ENCODE data around the gene PABPC1L2A. TPM values are rescaled to one million over a fixed set of nuclear protein-coding genes. Genes with fewer than 3 reads are reported as not detected.

Gene PABPC1L2A
- total and polyA plus RNA-seq, 7 donors: not detected

Other genes with a start within 250 kb of the PABPC1L2A start
- not detected for gene FAM236C, start 166.9 kb downstream of the PABPC1L2A start, total RNA-seq
- gene FAM236C, start 166.9 kb downstream of the PABPC1L2A start, polyA plus RNA-seq: not detected
- not detected for gene FAM236A, start 141.3 kb downstream of the PABPC1L2A start, total RNA-seq
- gene FAM236A, start 141.3 kb downstream of the PABPC1L2A start, polyA plus RNA-seq: not detected
- under 1 TPM in 1 of 4 donors, not detected in 3; 0.55 TPM for gene DMRTC1, start 135.7 kb downstream of the PABPC1L2A start, total RNA-seq
- under 1 TPM in 1 of 3 donors, not detected in 2; 0.48 TPM for gene DMRTC1, start 135.7 kb downstream of the PABPC1L2A start, polyA plus RNA-seq
- gene PABPC1L2B, start 76.6 kb downstream of the PABPC1L2A start, total RNA-seq: not detected
- under 1 TPM in 1 of 3 donors, not detected in 2; 0.03 TPM for gene PABPC1L2B, start 76.6 kb downstream of the PABPC1L2A start, polyA plus RNA-seq
- 1 to 10 TPM; 5.5 to 7.5 (median 6.1) TPM for gene NAP1L2, start 135.3 kb upstream of the PABPC1L2A start, total RNA-seq
- 1 to 10 TPM in 2 of 3 donors, under 1 TPM in 1; 0.92 to 1.2 (median 1.1) TPM for gene NAP1L2, start 135.3 kb upstream of the PABPC1L2A start, polyA plus RNA-seq